H9 (cell line): ENCODE results near the gene PTPN2. TPM values are rescaled to one million over a fixed set of nuclear protein-coding genes. Genes with fewer than 3 reads are reported as not detected.

Experiments
- DNase-seq: peaks from one replicate; pipeline ENCODE4 v3.0.0-alpha.2; 2017
- H2AFZ ChIP-seq: one replicate; pipeline ENCODE4 v1.6.1; 2013; ENCODE audit warnings: mild to moderate bottlenecking, low read length, control low read depth, moderate library complexity
- H2AK5ac ChIP-seq: 2 replicates; pipeline ENCODE4 v1.6.1; 2013; ENCODE audit warnings: low read length, control low read depth, mixed read lengths; ENCODE audit not compliant: insufficient read length
- H2BK120ac ChIP-seq: one replicate; pipeline ENCODE4 v1.6.1; 2013; ENCODE audit warnings: low read depth, mild to moderate bottlenecking, low read length, control low read depth, inconsistent platforms; ENCODE audit not compliant: poor library complexity, severe bottlenecking
- H2BK12ac ChIP-seq: 2 replicates; pipeline ENCODE4 v1.6.1; 2013; ENCODE audit warnings: low read length, control low read depth, mixed read lengths, low read depth; ENCODE audit not compliant: insufficient read length
- H2BK15ac ChIP-seq: 2 replicates; pipeline ENCODE4 v1.6.1; 2013; ENCODE audit warnings: low read depth, low read length, control low read depth
- H2BK20ac ChIP-seq: one replicate; pipeline ENCODE4 v1.6.1; 2013; ENCODE audit warnings: low read depth, mild to moderate bottlenecking, low read length, control low read depth, inconsistent platforms; ENCODE audit not compliant: poor library complexity, severe bottlenecking
- H2BK5ac ChIP-seq: 2 replicates; pipeline ENCODE4 v1.6.1; 2013; ENCODE audit warnings: low read length, control low read depth, mixed read lengths; ENCODE audit not compliant: insufficient read length
- H3K14ac ChIP-seq: 2 replicates; pipeline ENCODE4 v1.6.1; 2013; ENCODE audit warnings: low read length, control low read depth; ENCODE audit not compliant: insufficient read depth
- H3K18ac ChIP-seq: 2 replicates; pipeline ENCODE4 v1.6.1; 2013; ENCODE audit warnings: low read depth, mild to moderate bottlenecking, mixed read lengths, low read length, control low read depth; ENCODE audit not compliant: insufficient read length
- H3K23ac ChIP-seq: 2 replicates; pipeline ENCODE4 v1.6.1; 2013; ENCODE audit warnings: low read length, control low read depth, mixed read lengths, low read depth; ENCODE audit not compliant: insufficient read length
- H3K23me2 ChIP-seq: 2 replicates; pipeline ENCODE4 v1.6.1; 2013; ENCODE audit warnings: low read depth, mild to moderate bottlenecking, mixed read lengths, low read length, control low read depth; ENCODE audit not compliant: insufficient read length, poor library complexity, severe bottlenecking
- H3K27ac ChIP-seq: 2 replicates; pipeline ENCODE4 v1.5.1; 2013; ENCODE audit warnings: low read length, control low read depth, mixed read lengths, low read depth; ENCODE audit not compliant: insufficient read length
- H3K27me3 ChIP-seq: 2 replicates; pipeline ENCODE4 v1.6.1; 2013; ENCODE audit warnings: low read length, control low read depth, inconsistent platforms; ENCODE audit not compliant: insufficient read depth
- H3K4ac ChIP-seq: 2 replicates; pipeline ENCODE4 v1.6.1; 2013; ENCODE audit warnings: low read depth, mild to moderate bottlenecking, control low read depth, inconsistent platforms, low read length, moderate library complexity
- H3K4me1 ChIP-seq: 2 replicates; pipeline ENCODE4 v1.6.1; 2013; ENCODE audit warnings: low read length, control low read depth, inconsistent platforms; ENCODE audit not compliant: insufficient read depth
- H3K4me2 ChIP-seq: 2 replicates; pipeline ENCODE4 v1.6.1; 2013; ENCODE audit warnings: low read length, control low read depth, mixed read lengths; ENCODE audit not compliant: insufficient read length, insufficient read depth
- H3K56ac ChIP-seq: 2 replicates; pipeline ENCODE4 v1.6.1; 2013; ENCODE audit warnings: low read depth, mild to moderate bottlenecking, mixed read lengths, low read length, control low read depth; ENCODE audit not compliant: insufficient read length
- H3K79me1 ChIP-seq: 2 replicates; pipeline ENCODE4 v1.6.1; 2013; ENCODE audit warnings: low read depth, mild to moderate bottlenecking, moderate library complexity, low read length, control low read depth, inconsistent platforms; ENCODE audit not compliant: insufficient read depth, poor library complexity, severe bottlenecking
- H3K79me2 ChIP-seq: 2 replicates; pipeline ENCODE4 v1.6.1; 2013; ENCODE audit warnings: low read length, control low read depth, inconsistent platforms; ENCODE audit not compliant: insufficient read depth
- H3K9ac ChIP-seq: 2 replicates; pipeline ENCODE4 v1.6.1; 2013; ENCODE audit warnings: low read length, control low read depth, mixed read lengths; ENCODE audit not compliant: insufficient read length; ENCODE audit errors: extremely low read depth
- H3K9me3 ChIP-seq: one replicate; pipeline ENCODE4 v1.6.1; 2013; ENCODE audit warnings: low read depth, low read length, inconsistent platforms; ENCODE audit not compliant: control insufficient read depth
- H3T11ph ChIP-seq: one replicate; pipeline ENCODE4 v1.6.1; 2013; ENCODE audit warnings: mild to moderate bottlenecking, low read length, control low read depth, inconsistent platforms
- H4K20me1 ChIP-seq: one replicate; pipeline ENCODE4 v1.6.1; 2013; ENCODE audit not compliant: control insufficient read depth, insufficient read length, insufficient read depth
- H4K5ac ChIP-seq: 2 replicates; pipeline ENCODE4 v1.6.1; 2013; ENCODE audit warnings: low read depth, mild to moderate bottlenecking, mixed read lengths, low read length, control low read depth; ENCODE audit not compliant: insufficient read length
- H4K8ac ChIP-seq: replicated peaks from 2 replicates; pipeline ENCODE4 v1.6.1; 2013; ENCODE audit warnings: low read length, control low read depth, mixed read lengths, low read depth; ENCODE audit not compliant: insufficient read length
- H4K91ac ChIP-seq: 2 replicates; pipeline ENCODE4 v1.6.1; 2013; ENCODE audit warnings: low read depth, mild to moderate bottlenecking, moderate library complexity, mixed read lengths, low read length, control low read depth; ENCODE audit not compliant: insufficient read length
- H3K27ac Mint-ChIP-seq, 3 experiments: 2 replicates in 2 of 3; 3 replicates in 1 of 3; pipeline ENCODE4 v1.8.0; 2020 to 2021; ENCODE audit warnings: mixed read lengths in 3 of 3, mild to moderate bottlenecking in 1 of 3, moderate library complexity in 1 of 3
- H3K27me3 Mint-ChIP-seq: 2 replicates; pipeline ENCODE4 v1.8.0; 2021; ENCODE audit warnings: low read depth, mild to moderate bottlenecking, moderate library complexity, mixed read lengths
- H3K36me3 Mint-ChIP-seq, 3 experiments: 2 replicates in 2 of 3; 3 replicates in 1 of 3; pipeline ENCODE4 v1.8.0; 2020 to 2021; ENCODE audit warnings: low read depth in 3 of 3, mixed read lengths in 3 of 3; ENCODE audit not compliant: insufficient read depth in 1 of 3
- H3K4me1 Mint-ChIP-seq, 2 experiments: 2 replicates each; pipeline ENCODE4 v1.8.0; 2020; ENCODE audit warnings: mixed read lengths in 2 of 2
- H3K4me3 Mint-ChIP-seq, 2 experiments: 2 replicates in 1 of 2; 3 replicates in 1 of 2; pipeline ENCODE4 v1.8.0; 2020 to 2021; ENCODE audit warnings: mild to moderate bottlenecking in 2 of 2, mixed read lengths in 2 of 2, moderate library complexity in 1 of 2
- H3K9me3 Mint-ChIP-seq, 2 experiments: 2 replicates in 1 of 2; 3 replicates in 1 of 2; pipeline ENCODE4 v1.8.0; 2020; ENCODE audit warnings: mild to moderate bottlenecking in 2 of 2, mixed read lengths in 2 of 2, moderate library complexity in 1 of 2
- CTCF ChIP-seq: fragments of 200-600 bp; sonication (generic); conservative IDR thresholded peaks from 3 replicates; pipeline ENCODE4 v1.8.0; 2021; ENCODE audit warnings: antibody characterized with exemption, mild to moderate bottlenecking
- WGBS: extraction: QIAGEN DNeasy Blood & Tissue Kit; methylation state at CpG from one replicate; pipeline ENCODE4 v1.1.7; 2013; ENCODE audit warnings: missing lambda C conversion rate, low lambda C conversion rate, mixed read lengths; ENCODE audit not compliant: insufficient read length; ENCODE audit errors: extremely low coverage; 5-methylcytosine and 5-hydroxymethylcytosine counted together
- total RNA-seq: library from RNA; stranded (reverse); gene quantifications from 2 replicates; pipeline ENCODE4 v1.2.1, GENCODE V29; 2021

Gene PTPN2
- total RNA-seq, 1 experiment from 2014 or later: 48.7 TPM

- no peak overlapping the region for H3K27ac ChIP-seq
- no CpG with 5 or more reads among the region's 6 CpGs for WGBS
- no peak overlapping the region for H2BK5ac ChIP-seq
- H4K20me1 ChIP-seq: peaks cover 3% of the 10 kb centered on the region
- no peak overlapping the region for H2AFZ ChIP-seq
- no peak overlapping the region for H3T11ph ChIP-seq
- H3K4me1 Mint-ChIP-seq: peaks cover 16 to 17% of the 10 kb centered on the region in 2 experiments
- H3K4me1 ChIP-seq: no peaks in the 10 kb centered on the region
- DNase-seq: no peak
- H3K79me2 ChIP-seq: peaks cover 4% of the 10 kb centered on the region; the same call in 1 of the 2 replicates
- H3K23me2 ChIP-seq: no peaks in the 10 kb centered on the region
- peaks cover 7% of the 10 kb centered on the region for H3K79me1 ChIP-seq
- no peaks in the 10 kb centered on the region for H3K27me3 Mint-ChIP-seq
- H2BK12ac ChIP-seq: no peak overlapping the region
- H2AK5ac ChIP-seq: no peak overlapping the region
- H2BK15ac ChIP-seq: no peak overlapping the region
- no peaks in the 10 kb centered on the region for H3K27me3 ChIP-seq
- H3K23ac ChIP-seq: no peak overlapping the region
- H2BK120ac ChIP-seq: no peak overlapping the region
- H3K56ac ChIP-seq: no peak overlapping the region
- H4K91ac ChIP-seq: no peak overlapping the region
- H4K8ac ChIP-seq: no peak overlapping the region
- H3K4ac ChIP-seq: no peak overlapping the region
- H3K9ac ChIP-seq: no peak overlapping the region
- no peak overlapping the region for H3K4me2 ChIP-seq
- no peak overlapping the region for H3K18ac ChIP-seq
- no peak overlapping the region for H2BK20ac ChIP-seq
- H4K5ac ChIP-seq: no peak overlapping the region
- no peaks in the 10 kb centered on the region for H3K9me3 Mint-ChIP-seq
- H3K36me3 Mint-ChIP-seq: peaks cover 12 to 19% (median 14%) of the 10 kb centered on the region in 3 experiments; a peak in 6 of 7 replicates
- no peak overlapping the region for H3K27ac Mint-ChIP-seq
- no peaks in the 10 kb centered on the region for H3K9me3 ChIP-seq
- no peak overlapping the region for H3K4me3 Mint-ChIP-seq
- no peak overlapping the region for H3K14ac ChIP-seq
- TF ChIP-seq CTCF: no peak
Observed at GRCh38 chr18:12857215-12857905, 26.7 kb downstream of the PTPN2 start.
